Measurements from ENCODE around the gene SGTA.

GRCh38 chr19:2770055-2771013 lies 12.7 kb downstream of the SGTA start:
- TF ChIP-seq NPAS2 (CRISPR knock-in tag; IDR thresholded peaks at IDR 0.05; ENCODE audit: borderline replicate concordance) (no peak), PPARG (CRISPR knock-in tag; conservative IDR thresholded peaks at IDR 0.05) (no peak), EZH2 (conservative IDR thresholded peaks at IDR 0.05; ENCODE audit: low read depth, low read length) (no peak), ZNF674 (CRISPR knock-in tag; IDR thresholded peaks at IDR 0.05; ENCODE audit: low read depth) (no peak), ZFP62 (CRISPR knock-in tag; IDR thresholded peaks at IDR 0.05) (no peak)
- TF ChIP-seq, protein P1, sequence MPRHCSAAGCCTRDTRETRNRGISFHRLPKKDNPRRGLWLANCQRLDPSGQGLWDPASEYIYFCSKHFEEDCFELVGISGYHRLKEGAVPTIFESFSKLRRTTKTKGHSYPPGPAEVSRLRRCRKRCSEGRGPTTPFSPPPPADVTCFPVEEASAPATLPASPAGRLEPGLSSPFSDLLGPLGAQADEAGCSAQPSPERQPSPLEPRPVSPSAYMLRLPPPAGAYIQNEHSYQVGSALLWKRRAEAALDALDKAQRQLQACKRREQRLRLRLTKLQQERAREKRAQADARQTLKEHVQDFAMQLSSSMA (CRISPR knock-in tag; IDR thresholded peaks at IDR 0.05) = no peak

All from HepG2 (cell line).